HFFc6 (cell line): Measurements from ENCODE around the gene FBXL13. TPM values are rescaled to one million over a fixed set of nuclear protein-coding genes. Genes with fewer than 3 reads are reported as not detected.
A peak's percentile ranks its signal among the peaks of the same experiment; 100 is the strongest.

ENCODE experiments used
- DNase-seq: peaks from one replicate; pipeline ENCODE4 v3.0.0-alpha.2; 2018
- H3K27ac Mint-ChIP-seq: 2 replicates; pipeline ENCODE4 v1.8.0; 2020; ENCODE audit warnings: mild to moderate bottlenecking, mixed read lengths
- H3K27me3 Mint-ChIP-seq: 2 replicates; pipeline ENCODE4 v1.8.0; 2021; ENCODE audit warnings: mild to moderate bottlenecking, moderate library complexity, mixed read lengths; ENCODE audit not compliant: insufficient read depth
- H3K36me3 Mint-ChIP-seq: 2 replicates; pipeline ENCODE4 v1.8.0; 2021; ENCODE audit warnings: low read depth, mixed read lengths
- H3K4me1 Mint-ChIP-seq: 2 replicates; pipeline ENCODE4 v1.8.0; 2020; ENCODE audit warnings: low read depth, mixed read lengths
- H3K4me3 Mint-ChIP-seq: 2 replicates; pipeline ENCODE4 v1.8.0; 2020; ENCODE audit warnings: mild to moderate bottlenecking, moderate library complexity, mixed read lengths
- H3K9me3 Mint-ChIP-seq: 2 replicates; pipeline ENCODE4 v1.8.0; 2020; ENCODE audit warnings: mild to moderate bottlenecking, mixed read lengths
- total RNA-seq, 6 experiments: library from RNA; stranded (reverse); fragmentation: NEBNext Ultra II Directional; extraction: Animal tissue kit (Norgen Biotek cat#: 25700); gene quantifications; 2 replicates in 1 of 6; 3 replicates in 5 of 6; pipeline ENCODE4 v1.2.3, GENCODE V29; 2021
- TF ChIP-seq, protein P1 (sequence below): fragments of 200-600 bp; sonication (generic); IDR thresholded peaks from 2 replicates; pipeline ENCODE4 v1.5.0; 2021; ENCODE audit warnings: antibody characterized with exemption, mild to moderate bottlenecking

FBXL13 gene
- total RNA-seq, 6 experiments from 2014 or later = 0.43 to 0.74 (median 0.56) TPM

DNA sequence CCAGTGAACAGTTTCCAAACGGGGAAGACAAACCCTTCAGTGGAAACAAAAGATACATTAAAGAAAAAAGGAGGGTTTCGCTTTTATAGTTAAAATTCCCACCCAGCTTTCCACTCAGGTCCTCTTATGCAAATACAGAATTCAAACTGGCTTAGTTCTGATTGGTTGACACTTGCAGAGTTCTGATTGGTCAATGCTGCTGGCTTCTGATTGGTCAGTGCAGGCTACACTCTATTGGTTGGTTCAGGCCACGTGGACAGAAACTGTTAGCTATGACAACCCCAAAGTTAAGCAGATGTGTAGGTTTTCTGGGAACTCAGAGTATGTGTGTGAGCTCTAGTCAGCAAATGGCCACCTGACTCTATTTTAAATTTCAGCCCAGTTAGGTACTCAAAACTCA, 80.0 kb downstream of the FBXL13 start:
- TF ChIP-seq, protein P1, sequence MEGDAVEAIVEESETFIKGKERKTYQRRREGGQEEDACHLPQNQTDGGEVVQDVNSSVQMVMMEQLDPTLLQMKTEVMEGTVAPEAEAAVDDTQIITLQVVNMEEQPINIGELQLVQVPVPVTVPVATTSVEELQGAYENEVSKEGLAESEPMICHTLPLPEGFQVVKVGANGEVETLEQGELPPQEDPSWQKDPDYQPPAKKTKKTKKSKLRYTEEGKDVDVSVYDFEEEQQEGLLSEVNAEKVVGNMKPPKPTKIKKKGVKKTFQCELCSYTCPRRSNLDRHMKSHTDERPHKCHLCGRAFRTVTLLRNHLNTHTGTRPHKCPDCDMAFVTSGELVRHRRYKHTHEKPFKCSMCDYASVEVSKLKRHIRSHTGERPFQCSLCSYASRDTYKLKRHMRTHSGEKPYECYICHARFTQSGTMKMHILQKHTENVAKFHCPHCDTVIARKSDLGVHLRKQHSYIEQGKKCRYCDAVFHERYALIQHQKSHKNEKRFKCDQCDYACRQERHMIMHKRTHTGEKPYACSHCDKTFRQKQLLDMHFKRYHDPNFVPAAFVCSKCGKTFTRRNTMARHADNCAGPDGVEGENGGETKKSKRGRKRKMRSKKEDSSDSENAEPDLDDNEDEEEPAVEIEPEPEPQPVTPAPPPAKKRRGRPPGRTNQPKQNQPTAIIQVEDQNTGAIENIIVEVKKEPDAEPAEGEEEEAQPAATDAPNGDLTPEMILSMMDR = no peak
- Mint-ChIP-seq H3K27ac (no peak overlapping the region), H3K4me1 (no peaks in the 10 kb centered on the region), H3K9me3 (no peaks in the 10 kb centered on the region), H3K27me3 (no peaks in the 10 kb centered on the region), H3K36me3 (no peaks in the 10 kb centered on the region), H3K4me3 (no peak overlapping the region)
- DNase-seq = no peak

DNA sequence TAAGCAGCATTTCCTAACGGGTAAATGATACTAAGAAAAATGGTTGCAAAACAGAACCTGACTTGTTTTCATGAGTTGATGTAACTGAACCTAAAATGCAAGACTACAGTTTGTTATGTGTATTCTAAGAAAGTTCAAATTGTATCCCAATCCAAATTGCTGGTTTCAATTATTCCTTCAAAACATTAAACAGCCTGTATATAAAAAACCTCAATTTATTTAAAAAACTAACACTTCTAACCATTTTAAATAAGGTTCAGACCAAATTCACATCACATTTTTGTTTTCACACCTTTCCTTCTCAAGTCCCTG, 80.9 kb downstream of the FBXL13 start:
- H3K36me3 Mint-ChIP-seq = no peaks in the 10 kb centered on the region
- no peaks in the 10 kb centered on the region for H3K9me3 Mint-ChIP-seq
- no peaks in the 10 kb centered on the region for H3K4me1 Mint-ChIP-seq
- H3K27ac Mint-ChIP-seq = no peak overlapping the region
- TF ChIP-seq, protein P1 = no peak
- no peak for DNase-seq
- H3K4me3 Mint-ChIP-seq = no peak overlapping the region
- H3K27me3 Mint-ChIP-seq = no peaks in the 10 kb centered on the region

DNA sequence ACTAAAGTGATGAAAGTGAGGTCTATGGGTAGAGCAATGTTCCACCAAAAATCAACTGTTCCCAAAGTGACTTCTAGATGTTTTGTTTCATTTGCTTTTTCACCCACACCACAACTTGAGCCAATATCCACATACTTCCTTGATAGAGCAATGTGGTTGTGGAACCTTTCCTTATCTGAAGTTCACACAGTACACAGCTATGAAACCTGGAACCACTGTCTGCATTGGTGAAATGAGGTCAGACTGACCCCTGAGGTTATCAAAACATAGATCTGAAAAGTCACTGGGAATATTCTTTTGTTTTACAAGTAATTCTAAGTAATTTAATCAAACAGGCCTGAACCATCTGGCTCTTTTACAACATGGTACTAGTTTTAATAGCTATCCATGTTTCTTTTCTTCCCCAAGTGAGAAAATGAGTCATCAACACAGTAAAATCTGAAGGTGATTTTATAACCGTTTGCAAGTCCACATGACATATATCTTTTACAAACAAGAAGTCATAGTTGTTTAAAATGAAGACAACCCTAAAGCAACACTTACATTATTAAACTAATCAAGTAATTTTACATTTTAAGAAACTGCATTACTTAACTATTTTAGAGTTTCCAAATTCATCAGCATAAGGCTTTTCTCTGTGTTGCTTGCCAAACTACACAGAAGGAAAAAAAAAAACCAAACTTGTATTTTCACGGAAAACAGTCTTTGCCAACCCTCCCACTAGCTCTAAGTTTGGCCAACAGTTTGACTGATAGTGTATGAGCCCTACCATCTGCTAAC, 81.5 kb downstream of the FBXL13 start:
- no peak overlapping the region for H3K27ac Mint-ChIP-seq
- TF ChIP-seq, protein P1 = no peak

DNA sequence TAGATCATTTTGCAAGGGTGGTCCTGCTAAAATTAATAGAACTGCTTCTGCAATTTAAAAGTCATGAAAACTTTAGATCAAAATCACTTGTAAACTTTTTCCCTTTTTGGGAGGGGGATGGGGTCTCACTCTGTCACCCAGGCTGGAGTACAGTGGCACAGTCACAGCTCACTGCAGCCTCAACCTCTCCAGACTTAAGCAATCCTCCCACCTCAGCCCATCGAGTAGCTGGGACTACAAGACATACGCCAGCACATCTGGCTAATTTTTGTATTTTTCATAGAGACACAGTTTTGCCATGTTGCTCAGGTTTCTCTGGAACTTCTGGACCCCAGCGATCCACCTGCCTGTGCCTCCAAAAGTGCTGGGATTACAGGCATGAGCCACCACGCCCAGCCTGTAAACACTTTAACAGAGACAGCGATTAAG, 82.1 kb downstream of the FBXL13 start:
- no peak for DNase-seq
- Mint-ChIP-seq H3K36me3 (no peaks in the 10 kb centered on the region), H3K4me3 (no peak overlapping the region), H3K27me3 (no peaks in the 10 kb centered on the region), H3K27ac (no peak overlapping the region), H3K4me1 (peaks cover 6% of the 10 kb centered on the region; the same call in 1 of the 2 replicates), H3K9me3 (no peaks in the 10 kb centered on the region)
- TF ChIP-seq, protein P1 = no peak

More for the DNA sequence above, 81.5 kb downstream of the FBXL13 start:
- Mint-ChIP-seq H3K4me3 (no peak overlapping the region; the same call in 1 of the 2 replicates), H3K36me3 (no peaks in the 10 kb centered on the region), H3K9me3 (no peaks in the 10 kb centered on the region), H3K27me3 (no peaks in the 10 kb centered on the region), H3K4me1 (peaks cover 3% of the 10 kb centered on the region; the same call in 1 of the 2 replicates)
- DNase-seq = peak; percentile 58

DNA sequence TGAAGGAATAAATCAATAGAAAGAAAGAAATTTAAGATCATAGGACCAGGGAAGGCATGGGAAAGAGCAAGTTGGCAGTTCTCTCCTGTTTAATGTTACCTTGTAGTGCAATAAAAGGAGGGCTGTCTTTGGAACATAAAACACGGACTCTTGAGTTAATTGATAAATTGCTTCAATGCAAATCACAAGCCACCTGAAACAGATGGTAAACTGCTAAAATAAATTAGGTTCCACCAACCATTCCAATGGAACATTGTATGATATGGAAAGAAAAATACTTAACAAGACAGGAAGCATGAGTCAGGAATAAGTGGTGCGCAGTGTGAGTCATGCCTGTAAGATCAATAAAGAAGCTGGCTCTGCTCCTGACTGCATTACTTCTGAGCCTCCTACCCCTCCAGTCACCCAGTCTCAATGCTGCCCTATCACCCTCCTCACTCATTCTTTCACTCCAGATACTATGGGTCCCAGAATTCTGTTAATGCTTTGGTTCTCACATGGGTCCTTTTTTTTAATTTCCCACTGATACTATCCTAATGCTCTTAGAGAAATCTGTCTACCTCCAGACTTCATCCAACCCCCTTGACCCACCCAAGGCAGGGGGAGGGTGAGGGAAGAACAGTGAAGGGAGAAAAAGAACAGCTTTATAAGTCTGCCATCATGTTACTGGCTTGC, 82.9 kb downstream of the FBXL13 start:
- DNase-seq = peak; percentile 90
- Mint-ChIP-seq H3K4me1 (peaks cover 6% of the 10 kb centered on the region; the same call in 1 of the 2 replicates), H3K9me3 (no peaks in the 10 kb centered on the region), H3K4me3 (no peak overlapping the region; the same call in 1 of the 2 replicates), H3K36me3 (no peaks in the 10 kb centered on the region), H3K27me3 (no peaks in the 10 kb centered on the region), H3K27ac (no peak overlapping the region)
- TF ChIP-seq, protein P1 = no peak
